HG02885 (cell line): ENCODE measurements around the gene MRGPRE.
"Not testable (repeated sequence)": the region's sequence is repeated elsewhere in the genome, so short reads cannot be mapped to it uniquely, and the experiment has no call there.

Source experiments
- ATAC-seq: cut with Tn5 transposase; IDR thresholded peaks from one replicate; pipeline ENCODE4 v1.9.1; 2021; ENCODE audit warnings: mild to moderate bottlenecking; ENCODE audit not compliant: unreplicated experiment, poor library complexity

The MRGPRE gene

GRCh38 chr11:3231851-3232744 lies at the start of gene MRGPRE:
Gene MRGPRE (minus strand): TSS chr11:3232417. CDS start chr11:3228799, 3,618 bp downstream.
- ATAC-seq = no peak

GRCh38 chr11:3281146-3281545 lies 48.9 kb upstream of the MRGPRE start:
- not testable (repeated sequence) for ATAC-seq

DNA sequence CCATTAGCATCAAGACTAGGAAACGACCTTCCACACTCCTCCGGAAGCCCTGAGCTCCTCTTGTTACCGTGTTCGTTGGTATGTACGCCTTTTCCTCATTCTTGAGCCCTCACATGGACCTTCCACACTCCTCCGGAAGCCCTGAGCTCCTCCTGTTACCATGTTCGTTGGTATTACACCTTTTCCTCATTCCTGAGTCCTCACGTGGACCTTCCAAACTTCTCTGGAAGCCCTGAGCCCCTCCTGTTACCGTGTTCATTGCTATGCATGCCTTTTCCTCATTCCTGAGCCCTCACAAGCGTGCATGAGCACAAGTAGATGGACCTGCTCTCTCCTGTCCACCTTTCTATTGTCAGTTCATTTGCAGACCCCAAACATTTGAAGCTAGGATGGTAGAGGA lies 48.4 kb upstream of the MRGPRE start:
- not testable (repeated sequence) for ATAC-seq

DNA sequence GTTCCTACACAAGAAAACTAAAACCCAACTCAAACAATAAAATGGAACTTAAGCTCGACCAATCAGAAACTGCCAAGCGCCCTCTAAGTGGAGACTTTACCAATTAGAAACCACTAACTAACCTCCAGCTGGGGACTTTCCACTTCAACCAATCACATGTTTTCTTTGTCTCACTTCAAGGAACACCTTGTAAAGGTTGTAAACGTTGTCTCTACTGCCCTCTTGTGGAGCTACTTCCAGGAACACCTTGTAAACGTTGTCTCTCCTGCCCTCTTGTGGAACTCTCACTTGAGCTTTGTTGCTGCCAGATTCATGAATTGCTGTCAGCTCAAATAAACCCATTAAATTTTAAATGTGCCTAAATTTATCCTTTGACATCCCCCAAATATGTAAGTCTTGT lies 46.7 kb upstream of the MRGPRE start:
- ATAC-seq = not testable (repeated sequence)

GRCh38 chr11:3273629-3274028 lies 41.4 kb upstream of the MRGPRE start:
- not testable (repeated sequence) for ATAC-seq

DNA sequence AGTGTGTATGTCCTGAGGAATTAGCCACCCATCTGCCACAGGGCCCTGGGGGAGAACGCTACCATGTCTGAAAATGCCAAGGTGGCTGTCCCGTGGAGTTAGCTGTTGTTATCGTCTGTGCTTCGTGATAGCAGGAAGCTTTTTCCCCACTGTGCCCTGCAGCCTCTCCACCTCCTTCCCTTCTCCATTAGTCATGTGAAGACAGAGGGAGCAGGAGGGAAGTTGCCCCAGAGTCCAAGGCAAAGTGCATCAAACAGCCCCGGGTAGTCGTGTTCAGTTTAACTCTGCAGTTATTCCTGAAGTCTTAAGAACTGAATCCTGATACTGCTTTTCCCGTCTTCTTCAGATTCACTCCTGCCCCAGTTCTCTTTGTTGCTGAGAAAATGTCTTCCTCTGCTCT lies 30.3 kb upstream of the MRGPRE start:
- ATAC-seq = not testable (repeated sequence)

GRCh38 chr11:3261831-3262230 lies 29.6 kb upstream of the MRGPRE start:
- not testable (repeated sequence) for ATAC-seq

DNA sequence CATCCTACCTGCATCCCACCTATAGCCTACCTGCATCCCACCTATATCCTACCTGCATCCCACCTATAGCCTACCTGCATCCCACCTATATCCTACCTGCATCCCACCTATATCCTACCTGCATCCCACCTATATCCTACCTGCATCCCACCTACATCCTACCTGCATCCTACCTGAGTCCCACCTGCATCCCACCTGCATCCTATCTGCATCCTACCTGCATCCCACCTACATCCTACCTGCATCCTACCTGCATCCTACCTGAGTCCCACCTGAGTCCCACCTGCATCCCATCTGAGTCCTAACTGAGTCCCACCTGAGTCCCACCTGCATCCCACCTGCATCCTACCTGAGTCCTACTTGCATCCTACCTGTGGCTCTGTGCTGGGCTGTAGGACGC lies 25.3 kb upstream of the MRGPRE start:
- ATAC-seq = not testable (repeated sequence)

DNA sequence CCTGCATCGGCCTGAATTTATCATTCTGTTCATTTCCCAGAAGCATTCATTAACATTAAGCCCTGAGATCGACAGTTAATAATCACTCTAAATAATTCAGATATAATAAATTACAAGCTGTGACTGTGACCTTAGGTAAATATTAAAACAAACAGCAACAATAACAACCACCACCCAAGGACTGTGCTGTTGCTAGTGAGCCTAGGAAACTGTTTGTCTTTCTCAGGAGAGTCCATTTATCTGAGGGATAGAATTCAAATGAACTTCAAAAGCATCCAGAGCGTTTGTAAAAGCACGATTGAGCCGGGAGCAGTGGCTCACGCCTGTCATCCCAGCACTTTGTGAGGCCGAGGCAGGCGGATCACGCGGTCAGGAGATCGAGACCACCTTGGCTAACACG lies 23.0 kb upstream of the MRGPRE start:
- not testable (repeated sequence) for ATAC-seq

DNA sequence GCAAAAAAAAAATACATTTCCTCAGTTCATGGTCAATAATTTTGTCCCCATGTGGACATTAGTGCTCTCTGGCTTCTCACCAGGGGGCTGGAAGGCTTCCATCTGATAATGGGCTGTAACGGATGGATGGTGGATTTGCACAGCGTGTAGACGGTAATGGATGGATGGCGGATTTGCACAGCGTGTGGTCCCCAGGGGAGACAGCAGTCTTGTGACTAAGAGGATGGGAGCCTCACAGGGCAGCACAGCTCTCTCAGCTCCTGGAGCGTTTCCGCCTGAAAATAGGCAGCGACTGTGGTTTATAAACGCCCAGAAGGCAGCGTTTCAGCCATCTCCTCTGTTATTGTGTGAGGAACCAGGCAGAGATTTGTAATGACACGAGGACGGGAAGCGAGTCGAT lies 22.6 kb upstream of the MRGPRE start:
- not testable (repeated sequence) for ATAC-seq

DNA sequence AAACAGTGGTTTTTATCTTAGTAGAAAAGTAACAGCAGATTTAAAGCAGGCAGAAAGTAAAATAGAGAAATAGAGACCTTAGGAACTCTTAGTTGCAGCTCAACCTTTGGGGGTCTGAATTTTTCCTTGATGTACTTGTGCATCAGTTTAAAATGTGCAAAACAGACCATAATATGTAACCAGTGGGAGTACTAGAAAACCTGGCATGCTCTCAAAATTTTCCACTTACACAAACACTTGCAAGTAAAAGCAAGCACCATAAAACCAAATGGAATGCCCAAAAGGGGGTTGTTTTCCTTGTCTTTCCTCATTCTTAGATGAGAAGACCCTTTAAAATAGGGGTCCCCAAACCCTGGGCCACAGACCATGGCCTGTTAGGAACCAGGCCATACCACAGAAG lies 12.9 kb upstream of the MRGPRE start:
- ATAC-seq = no peak

- no peak for ATAC-seq
Measured at GRCh38 chr11:3243880-3244279, 11.7 kb upstream of the MRGPRE start.

- ATAC-seq = no peak
Measured at GRCh38 chr11:3237119-3237518, 4.9 kb upstream of the MRGPRE start.

DNA sequence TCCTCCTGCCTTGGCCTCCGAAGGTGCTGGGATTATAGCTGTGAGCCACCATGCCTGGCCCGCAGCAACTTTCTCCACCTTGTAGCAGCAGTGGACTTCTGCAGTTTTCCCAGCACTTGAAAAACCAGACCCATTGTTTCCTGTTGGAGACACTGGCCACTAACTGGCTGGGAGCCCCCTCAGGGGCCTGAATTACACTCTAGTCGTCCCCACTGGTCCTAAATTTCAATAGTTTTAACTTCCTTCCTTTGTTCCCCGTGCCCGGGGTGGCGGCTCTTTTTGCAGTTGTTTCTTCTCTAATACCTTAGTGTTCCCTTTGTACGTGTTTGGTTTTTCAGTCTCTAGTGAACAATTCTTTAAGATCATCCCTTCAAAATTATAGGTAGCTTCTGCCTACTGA lies 2.6 kb upstream of the MRGPRE start:
- ATAC-seq = no peak

DNA sequence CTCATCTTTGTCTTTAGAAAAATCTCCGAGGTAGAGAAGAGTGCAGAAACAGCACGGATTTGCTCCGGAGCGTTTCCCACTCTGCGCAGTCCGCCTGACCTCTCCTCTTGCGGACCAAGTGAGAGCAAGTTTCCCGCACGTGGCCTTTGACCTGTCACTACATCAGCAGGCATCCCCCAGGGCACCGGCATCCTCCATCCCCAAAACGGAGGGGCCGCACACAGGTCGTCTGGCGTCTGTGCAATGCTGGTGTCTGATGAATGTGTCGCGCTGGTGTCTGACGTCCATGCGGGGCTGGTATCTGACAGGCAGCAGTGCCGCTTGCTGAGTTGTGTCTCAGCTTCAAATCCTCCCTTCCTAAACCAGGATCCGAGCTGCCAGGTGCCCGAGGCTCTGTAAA lies 739 bp upstream of the MRGPRE start:
- ATAC-seq = no peak

DNA sequence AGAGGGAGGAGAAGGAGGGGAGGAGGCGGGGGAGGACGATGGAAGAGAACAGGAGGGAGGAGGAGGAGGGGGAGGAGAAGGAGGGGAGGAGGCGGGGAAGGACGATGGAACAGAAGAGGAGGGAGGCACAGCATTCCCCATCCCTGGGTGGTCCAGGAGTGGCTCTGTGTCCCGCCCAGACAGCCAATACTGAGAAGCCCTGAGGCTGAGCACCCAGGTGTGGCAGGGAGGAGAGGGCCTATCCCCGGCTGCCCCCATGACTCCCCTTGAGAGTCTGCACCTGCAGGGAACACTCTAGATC lies 717 bp downstream of the MRGPRE start:
- ATAC-seq = no peak

DNA sequence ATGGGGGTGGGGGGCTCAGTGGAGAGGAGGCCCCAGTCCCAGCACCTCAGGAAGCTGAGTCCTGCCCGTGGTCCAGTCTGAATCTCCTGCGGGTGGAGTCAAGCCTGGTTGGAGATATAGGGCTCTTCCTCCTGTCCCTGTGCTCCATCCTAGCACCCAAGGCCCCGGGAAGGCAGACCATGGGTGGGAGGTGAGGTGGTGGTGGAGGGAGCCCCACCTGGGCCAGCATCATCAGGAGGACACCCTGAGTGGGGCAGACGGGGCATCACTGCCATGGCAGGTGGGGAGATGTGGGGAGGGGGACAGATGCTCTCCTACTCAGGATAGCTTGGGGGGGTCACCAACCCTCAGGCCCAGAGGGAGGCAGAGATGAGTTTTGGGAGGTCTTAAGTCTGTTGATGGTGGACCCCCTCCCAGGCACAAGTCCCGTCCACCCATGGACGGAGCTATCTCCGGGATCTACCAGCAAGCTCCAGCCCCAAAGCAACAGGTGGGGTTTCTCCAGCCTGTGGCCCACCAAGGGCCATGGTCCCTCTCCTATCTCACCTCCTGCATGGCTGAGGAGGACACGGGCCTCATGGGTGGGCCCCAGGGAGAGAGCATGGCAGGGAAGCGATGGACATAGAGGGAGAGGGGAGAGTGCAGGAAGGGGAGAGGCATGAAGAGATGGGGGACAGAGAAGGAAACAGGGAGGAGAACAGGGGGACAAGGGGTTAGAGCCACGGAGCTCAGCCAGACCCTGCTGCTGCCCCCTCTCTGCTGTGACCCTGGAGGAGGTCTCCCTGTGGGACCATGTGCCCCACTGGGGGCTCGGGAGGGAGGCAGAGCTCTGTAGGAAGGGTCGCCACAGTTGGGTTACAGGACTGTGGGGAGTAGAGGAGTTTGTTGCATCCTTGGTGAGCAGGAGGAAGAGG lies 1.3 kb downstream of the MRGPRE start:
- no peak for ATAC-seq

DNA sequence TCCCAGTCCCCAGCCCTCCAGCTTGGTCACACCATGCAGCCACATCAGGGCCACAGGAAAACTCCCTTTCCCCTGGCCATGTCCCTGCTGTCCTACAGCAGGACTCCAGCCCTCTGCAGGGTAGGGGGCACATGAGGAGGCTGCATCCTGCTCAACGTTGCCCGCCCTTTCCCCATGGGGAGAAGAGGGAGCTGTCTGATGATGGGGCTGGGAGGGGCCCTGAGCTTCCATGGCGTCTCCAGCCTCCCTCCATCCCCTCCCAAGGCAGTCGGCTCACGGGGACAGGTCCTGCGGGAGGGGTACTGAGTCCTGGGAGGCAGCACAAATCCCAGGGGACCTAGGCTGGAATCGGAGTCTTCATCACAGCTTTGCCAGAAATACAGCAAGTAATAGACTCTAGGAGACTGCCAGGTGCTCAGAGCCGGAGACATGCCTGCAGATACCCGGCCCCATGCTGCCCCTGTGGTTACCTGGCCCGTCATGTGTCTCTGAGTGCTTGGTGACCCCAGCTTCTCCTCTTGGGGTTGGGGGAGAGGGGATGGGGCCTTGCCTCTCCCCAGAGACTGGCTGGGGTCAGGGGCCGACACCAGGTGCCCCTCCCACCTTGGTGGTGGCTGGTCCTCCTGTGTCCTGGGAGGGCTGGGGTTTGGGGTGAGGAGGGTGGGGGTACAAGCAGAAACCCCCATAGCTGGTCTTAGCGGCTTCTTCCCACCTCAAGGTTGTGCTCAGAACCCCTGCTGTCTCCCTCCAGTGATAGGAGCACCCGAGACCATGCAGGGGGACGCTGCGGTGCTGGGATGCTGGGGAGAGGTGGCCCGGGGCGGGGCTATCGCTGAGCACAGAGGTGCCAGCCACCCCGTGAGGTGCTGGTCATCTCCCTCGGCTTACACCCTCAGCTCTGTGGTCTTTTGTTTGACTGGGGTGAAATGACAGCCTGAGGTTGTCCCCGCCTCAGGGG lies 2.3 kb downstream of the MRGPRE start:
- no peak for ATAC-seq

- ATAC-seq = no peak
Measured at GRCh38 chr11:3228445-3228829, 3.8 kb downstream of the MRGPRE start.
